Measurements from ENCODE around the gene CAGE1. TPM values are rescaled to one million over a fixed set of nuclear protein-coding genes. Genes with fewer than 3 reads are reported as not detected.

CAGE1 gene
- total RNA-seq, 2 experiments from 2014 or later = 0.27 to 1.1 TPM

- Histone ChIP-seq H3K4me3 (ENCODE audit: low read depth, low read length, poor library complexity, severe bottlenecking) (no peak overlapping the region), H3K36me3 (ENCODE audit: insufficient read depth, low read length) (peaks cover 69% of the 10 kb centered on the region), H3K27ac (ENCODE audit: low read depth, low read length, poor library complexity, severe bottlenecking) (no peak overlapping the region), H3K9me2 (ENCODE audit: insufficient read depth, low read length) (no peaks in the 10 kb centered on the region), H2AFZ (ENCODE audit: low read length) (no peak overlapping the region), H3K4me2 (ENCODE audit: low read length) (no peak overlapping the region), H4K20me1 (ENCODE audit: insufficient read depth, low read length) (peaks cover 13% of the 10 kb centered on the region), H3K9me3 (ENCODE audit: low read length) (no peaks in the 10 kb centered on the region), H3K79me2 (ENCODE audit: insufficient read depth, low read depth, low read length) (peaks cover 85% of the 10 kb centered on the region), H3K4me1 (ENCODE audit: insufficient read depth, low read length, poor library complexity, severe bottlenecking) (peaks cover 23% of the 10 kb centered on the region)
- intact Hi-C loops (cut with micrococcal nuclease; ENCODE audit: unreplicated experiment) = loop anchor here (2.0 kb wide), 1 partner anchor 14 kb away; no protein-coding TSS in a partner anchor
- POLR2A ChIA-PET = interaction anchor here (1.0 kb wide), 1 partner anchor 35 kb away, joined by 3 read pairs; no protein-coding TSS in a partner anchor
- TF ChIP-seq EZH2phosphoT487 (IDR thresholded peaks at IDR 0.05; ENCODE audit: borderline replicate concordance, low read depth, low read length) = no peak
- no peak for TF ChIP-seq CTCF (conservative IDR thresholded peaks at IDR 0.05; ENCODE audit: low read length)
- BruUV-seq (replicated peaks) = no TSS peak
- DNase-seq (ENCODE audit: low spot score) = no peak
- CTCF ChIA-PET (ENCODE audit: unreplicated experiment) = no interaction called here
Measured at GRCh38 chr6:7309050-7309449, 80.5 kb downstream of the CAGE1 start.

GRCh38 chr6:7307533-7307932 is 82.0 kb downstream of the CAGE1 start:
- Histone ChIP-seq H3K4me1 (ENCODE audit: insufficient read depth, low read length, poor library complexity, severe bottlenecking) (peaks cover 15% of the 10 kb centered on the region), H3K36me3 (ENCODE audit: insufficient read depth, low read length) (peaks cover 81% of the 10 kb centered on the region)

More at GRCh38 chr6:7307533-7307932, 82.0 kb downstream of the CAGE1 start:
- peaks cover 13% of the 10 kb centered on the region for H4K20me1 ChIP-seq (ENCODE audit: insufficient read depth, low read length)
- H3K9me3 ChIP-seq (ENCODE audit: low read length) = no peaks in the 10 kb centered on the region
- ChIA-PET CTCF (ENCODE audit: unreplicated experiment) (no interaction called here), POLR2A (interaction anchor here (0.8 kb wide), 1 partner anchor 236 kb away, joined by 5 read pairs; no protein-coding TSS in a partner anchor)
- no peak for DNase-seq (ENCODE audit: low spot score)
- H3K79me2 ChIP-seq (ENCODE audit: insufficient read depth, low read depth, low read length) = peaks cover 81% of the 10 kb centered on the region
- H3K4me2 ChIP-seq (ENCODE audit: low read length) = no peak overlapping the region
- TF ChIP-seq EZH2phosphoT487 (IDR thresholded peaks at IDR 0.05; ENCODE audit: borderline replicate concordance, low read depth, low read length) = no peak
- TF ChIP-seq CTCF (conservative IDR thresholded peaks at IDR 0.05; ENCODE audit: low read length) = no peak
- intact Hi-C loops (cut with micrococcal nuclease; ENCODE audit: unreplicated experiment) = no loop called here
- no peak overlapping the region for H3K4me3 ChIP-seq (ENCODE audit: low read depth, low read length, poor library complexity, severe bottlenecking)
- no TSS peak for BruUV-seq (replicated peaks)
- no peaks in the 10 kb centered on the region for H3K9me2 ChIP-seq (ENCODE audit: insufficient read depth, low read length)
- H2AFZ ChIP-seq (ENCODE audit: low read length) = no peak overlapping the region
- H3K27ac ChIP-seq (ENCODE audit: low read depth, low read length, poor library complexity, severe bottlenecking) = no peak overlapping the region

Measured in OCI-LY7 (cell line).